ENCODE measurements around the gene CIRBP. TPM values are rescaled to one million over a fixed set of nuclear protein-coding genes. Genes with fewer than 3 reads are reported as not detected.

Gene CIRBP
- total and polyA plus RNA-seq, 9 of the 15 experiments (the other 6 are each of a cell fraction or from before 2014, with no cell fraction given), result 20.5 to 327 (median 176) TPM

DNA sequence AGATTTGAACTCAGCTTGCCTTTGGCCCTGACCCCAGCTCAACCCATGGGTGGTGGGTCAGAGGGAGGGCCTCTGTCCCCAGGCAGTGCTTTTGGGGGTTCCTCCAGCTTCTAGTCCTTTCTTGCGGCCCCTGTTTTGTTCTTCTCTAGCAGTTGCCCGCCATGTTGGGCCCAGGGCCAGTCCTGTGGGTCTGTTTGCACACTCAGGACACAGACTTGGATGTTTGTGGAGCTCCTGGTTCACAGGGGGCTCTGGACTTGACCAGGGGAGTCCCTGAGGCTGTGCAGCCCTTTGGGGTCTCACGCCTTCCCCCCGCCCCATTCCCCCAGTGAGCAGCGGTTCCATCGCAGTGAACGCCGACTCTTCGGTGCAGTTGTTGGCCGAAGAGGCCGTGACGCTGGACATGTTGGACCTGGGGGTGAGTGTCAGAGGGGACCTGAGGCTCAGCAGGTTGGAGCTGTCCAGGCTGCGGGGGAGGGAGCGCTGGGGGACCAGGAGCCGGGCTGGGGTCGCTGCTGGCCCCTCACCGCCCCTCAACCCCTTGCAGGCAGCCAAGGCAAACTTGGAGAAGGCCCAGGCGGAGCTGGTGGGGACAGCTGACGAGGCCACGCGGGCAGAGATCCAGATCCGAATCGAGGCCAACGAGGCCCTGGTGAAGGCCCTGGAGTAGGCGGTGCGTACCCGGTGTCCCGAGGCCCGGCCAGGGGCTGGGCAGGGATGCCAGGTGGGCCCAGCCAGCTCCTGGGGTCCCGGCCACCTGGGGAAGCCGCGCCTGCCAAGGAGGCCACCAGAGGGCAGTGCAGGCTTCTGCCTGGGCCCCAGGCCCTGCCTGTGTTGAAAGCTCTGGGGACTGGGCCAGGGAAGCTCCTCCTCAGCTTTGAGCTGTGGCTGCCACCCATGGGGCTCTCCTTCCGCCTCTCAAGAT is 25.1 kb upstream of the CIRBP start (continued):
- TF ChIP-seq, protein P1, sequence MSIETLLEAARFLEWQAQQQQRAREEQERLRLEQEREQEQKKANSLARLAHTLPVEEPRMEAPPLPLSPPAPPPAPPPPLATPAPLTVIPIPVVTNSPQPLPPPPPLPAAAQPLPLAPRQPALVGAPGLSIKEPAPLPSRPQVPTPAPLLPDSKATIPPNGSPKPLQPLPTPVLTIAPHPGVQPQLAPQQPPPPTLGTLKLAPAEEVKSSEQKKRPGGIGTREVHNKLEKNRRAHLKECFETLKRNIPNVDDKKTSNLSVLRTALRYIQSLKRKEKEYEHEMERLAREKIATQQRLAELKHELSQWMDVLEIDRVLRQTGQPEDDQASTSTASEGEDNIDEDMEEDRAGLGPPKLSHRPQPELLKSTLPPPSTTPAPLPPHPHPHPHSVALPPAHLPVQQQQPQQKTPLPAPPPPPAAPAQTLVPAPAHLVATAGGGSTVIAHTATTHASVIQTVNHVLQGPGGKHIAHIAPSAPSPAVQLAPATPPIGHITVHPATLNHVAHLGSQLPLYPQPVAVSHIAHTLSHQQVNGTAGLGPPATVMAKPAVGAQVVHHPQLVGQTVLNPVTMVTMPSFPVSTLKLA (conservative IDR thresholded peaks at IDR 0.05), result peak in 1 of 2 experiments; percentile 30; a peak in 1 of 4 replicates
- peak; percentile 55 for TF ChIP-seq MEIS2 (IDR thresholded peaks at IDR 0.05; ENCODE audit: partially characterized antibody)
- TF ChIP-seq NFIC (IDR thresholded peaks at IDR 0.05), result peak; percentile 66
- TF ChIP-seq ATF7 (IDR thresholded peaks at IDR 0.05), result peak; percentile 46; the same call in 1 of the 2 replicates
- TF ChIP-seq, protein P2, sequence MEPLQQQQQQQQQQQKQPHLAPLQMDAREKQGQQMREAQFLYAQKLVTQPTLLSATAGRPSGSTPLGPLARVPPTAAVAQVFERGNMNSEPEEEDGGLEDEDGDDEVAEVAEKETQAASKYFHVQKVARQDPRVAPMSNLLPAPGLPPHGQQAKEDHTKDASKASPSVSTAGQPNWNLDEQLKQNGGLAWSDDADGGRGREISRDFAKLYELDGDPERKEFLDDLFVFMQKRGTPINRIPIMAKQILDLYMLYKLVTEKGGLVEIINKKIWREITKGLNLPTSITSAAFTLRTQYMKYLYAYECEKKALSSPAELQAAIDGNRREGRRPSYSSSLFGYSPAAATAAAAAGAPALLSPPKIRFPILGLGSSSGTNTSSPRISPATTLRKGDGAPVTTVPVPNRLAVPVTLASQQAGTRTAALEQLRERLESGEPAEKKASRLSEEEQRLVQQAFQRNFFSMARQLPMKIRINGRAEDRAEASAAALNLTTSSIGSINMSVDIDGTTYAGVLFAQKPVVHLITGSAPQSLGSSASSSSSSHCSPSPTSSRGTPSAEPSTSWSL (CRISPR knock-in tag; IDR thresholded peaks at IDR 0.05; ENCODE audit: borderline replicate concordance), result no peak
- TF ChIP-seq ZNF263 (CRISPR knock-in tag; IDR thresholded peaks at IDR 0.05; ENCODE audit: borderline replicate concordance), result peak; percentile 70
- TF ChIP-seq SIN3A (IDR thresholded peaks at IDR 0.05; ENCODE audit: borderline replicate concordance in 2 of 2, control insufficient read depth in 1 of 2, low read depth in 2 of 2, low read length in 2 of 2), result peak in 1 of 2 experiments; percentile 53; a peak in 1 of 4 replicates
- TF ChIP-seq, protein P3, sequence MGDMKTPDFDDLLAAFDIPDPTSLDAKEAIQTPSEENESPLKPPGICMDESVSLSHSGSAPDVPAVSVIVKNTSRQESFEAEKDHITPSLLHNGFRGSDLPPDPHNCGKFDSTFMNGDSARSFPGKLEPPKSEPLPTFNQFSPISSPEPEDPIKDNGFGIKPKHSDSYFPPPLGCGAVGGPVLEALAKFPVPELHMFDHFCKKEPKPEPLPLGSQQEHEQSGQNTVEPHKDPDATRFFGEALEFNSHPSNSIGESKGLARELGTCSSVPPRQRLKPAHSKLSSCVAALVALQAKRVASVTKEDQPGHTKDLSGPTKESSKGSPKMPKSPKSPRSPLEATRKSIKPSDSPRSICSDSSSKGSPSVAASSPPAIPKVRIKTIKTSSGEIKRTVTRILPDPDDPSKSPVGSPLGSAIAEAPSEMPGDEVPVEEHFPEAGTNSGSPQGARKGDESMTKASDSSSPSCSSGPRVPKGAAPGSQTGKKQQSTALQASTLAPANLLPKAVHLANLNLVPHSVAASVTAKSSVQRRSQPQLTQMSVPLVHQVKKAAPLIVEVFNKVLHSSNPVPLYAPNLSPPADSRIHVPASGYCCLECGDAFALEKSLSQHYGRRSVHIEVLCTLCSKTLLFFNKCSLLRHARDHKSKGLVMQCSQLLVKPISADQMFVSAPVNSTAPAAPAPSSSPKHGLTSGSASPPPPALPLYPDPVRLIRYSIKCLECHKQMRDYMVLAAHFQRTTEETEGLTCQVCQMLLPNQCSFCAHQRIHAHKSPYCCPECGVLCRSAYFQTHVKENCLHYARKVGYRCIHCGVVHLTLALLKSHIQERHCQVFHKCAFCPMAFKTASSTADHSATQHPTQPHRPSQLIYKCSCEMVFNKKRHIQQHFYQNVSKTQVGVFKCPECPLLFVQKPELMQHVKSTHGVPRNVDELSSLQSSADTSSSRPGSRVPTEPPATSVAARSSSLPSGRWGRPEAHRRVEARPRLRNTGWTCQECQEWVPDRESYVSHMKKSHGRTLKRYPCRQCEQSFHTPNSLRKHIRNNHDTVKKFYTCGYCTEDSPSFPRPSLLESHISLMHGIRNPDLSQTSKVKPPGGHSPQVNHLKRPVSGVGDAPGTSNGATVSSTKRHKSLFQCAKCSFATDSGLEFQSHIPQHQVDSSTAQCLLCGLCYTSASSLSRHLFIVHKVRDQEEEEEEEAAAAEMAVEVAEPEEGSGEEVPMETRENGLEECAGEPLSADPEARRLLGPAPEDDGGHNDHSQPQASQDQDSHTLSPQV (IDR thresholded peaks at IDR 0.05), result peak; percentile 59; the same call in 1 of the 2 replicates
- TF ChIP-seq, protein P4, sequence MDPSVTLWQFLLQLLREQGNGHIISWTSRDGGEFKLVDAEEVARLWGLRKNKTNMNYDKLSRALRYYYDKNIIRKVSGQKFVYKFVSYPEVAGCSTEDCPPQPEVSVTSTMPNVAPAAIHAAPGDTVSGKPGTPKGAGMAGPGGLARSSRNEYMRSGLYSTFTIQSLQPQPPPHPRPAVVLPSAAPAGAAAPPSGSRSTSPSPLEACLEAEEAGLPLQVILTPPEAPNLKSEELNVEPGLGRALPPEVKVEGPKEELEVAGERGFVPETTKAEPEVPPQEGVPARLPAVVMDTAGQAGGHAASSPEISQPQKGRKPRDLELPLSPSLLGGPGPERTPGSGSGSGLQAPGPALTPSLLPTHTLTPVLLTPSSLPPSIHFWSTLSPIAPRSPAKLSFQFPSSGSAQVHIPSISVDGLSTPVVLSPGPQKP (CRISPR knock-in tag; IDR thresholded peaks at IDR 0.05), result no peak
- TF ChIP-seq ZNF57 (CRISPR knock-in tag; IDR thresholded peaks at IDR 0.05), result no peak
- TF ChIP-seq ZBTB17 (CRISPR knock-in tag; IDR thresholded peaks at IDR 0.05), result 0 out of 2 replicates have a peak, but pooled peaks have one; percentile 21
- TF ChIP-seq SP1 (CRISPR knock-in tag; IDR thresholded peaks at IDR 0.05), result peak; percentile 71
- peak; percentile 60 for TF ChIP-seq RBFOX2 (IDR thresholded peaks at IDR 0.05; ENCODE audit: low read depth, low read length)
- peak; percentile 88 to 92 for TF ChIP-seq RAD21 (CRISPR knock-in tag; conservative IDR thresholded peaks at IDR 0.05 in 1 of 2, IDR thresholded peaks at IDR 0.05 in 1 of 2)
- no peak for TF ChIP-seq ZNF561 (CRISPR knock-in tag; conservative IDR thresholded peaks at IDR 0.05)
- TF ChIP-seq FOXA3 (CRISPR knock-in tag; conservative IDR thresholded peaks at IDR 0.05 in 1 of 2, IDR thresholded peaks at IDR 0.05 in 1 of 2), result peak in 1 of 2 experiments; percentile 56; a peak in 1 of 4 replicates

Measured in K562 (cell line).